IPS-18a (cell line): ENCODE data around the gene TGM3.
"Not testable (repeated sequence)": the region's sequence is repeated elsewhere in the genome, so short reads cannot be mapped to it uniquely, and the experiment has no call there.

ENCODE experiments used
- H3K27ac ChIP-seq: one replicate; pipeline ENCODE4 v1.5.1; 2013; ENCODE audit warnings: low read length
- H3K27me3 ChIP-seq: one replicate; pipeline ENCODE4 v1.6.1; 2013; ENCODE audit warnings: mild to moderate bottlenecking, low read length; ENCODE audit not compliant: control insufficient read depth, insufficient read depth
- H3K36me3 ChIP-seq: one replicate; pipeline ENCODE4 v1.6.1; 2013; ENCODE audit warnings: low read depth, low read length; ENCODE audit not compliant: control insufficient read depth
- H3K4me1 ChIP-seq: one replicate; pipeline ENCODE4 v1.6.1; 2013; ENCODE audit warnings: low read depth, low read length; ENCODE audit not compliant: control insufficient read depth
- H3K4me3 ChIP-seq: one replicate; pipeline ENCODE4 v1.5.1; 2013; ENCODE audit warnings: low read length
- H3K9ac ChIP-seq: one replicate; pipeline ENCODE4 v1.6.1; 2013; ENCODE audit warnings: mild to moderate bottlenecking, low read length, moderate library complexity
- H3K9me3 ChIP-seq: one replicate; pipeline ENCODE4 v1.6.1; 2013; ENCODE audit warnings: low read depth, low read length; ENCODE audit not compliant: control insufficient read depth

TGM3 gene

DNA sequence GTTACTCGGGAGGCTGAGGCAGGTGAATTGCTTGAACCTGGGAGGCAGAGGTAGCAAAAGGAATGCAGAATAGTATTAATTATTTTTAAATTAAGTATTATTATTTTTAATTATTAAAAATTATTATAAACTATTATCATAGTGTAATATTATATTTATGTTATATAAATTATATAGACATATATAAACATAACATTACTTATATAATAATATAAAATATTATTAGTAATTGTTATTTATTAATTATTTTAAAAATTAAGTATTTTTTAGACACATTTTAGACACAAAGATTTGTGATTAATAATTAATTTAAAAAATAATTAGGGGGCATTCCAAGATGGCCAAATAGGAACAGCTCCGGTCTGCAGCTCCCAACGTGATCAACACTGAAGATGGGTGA, 31.7 kb upstream of the TGM3 start:
- Histone ChIP-seq H3K27ac (no peak overlapping the region), H3K9ac (no peak overlapping the region), H3K4me3 (peak overlapping the region; percentile 62), H3K4me1 (no peaks in the 10 kb centered on the region), H3K9me3 (no peaks in the 10 kb centered on the region), H3K27me3 (no peaks in the 10 kb centered on the region), H3K36me3 (no peaks in the 10 kb centered on the region)

DNA sequence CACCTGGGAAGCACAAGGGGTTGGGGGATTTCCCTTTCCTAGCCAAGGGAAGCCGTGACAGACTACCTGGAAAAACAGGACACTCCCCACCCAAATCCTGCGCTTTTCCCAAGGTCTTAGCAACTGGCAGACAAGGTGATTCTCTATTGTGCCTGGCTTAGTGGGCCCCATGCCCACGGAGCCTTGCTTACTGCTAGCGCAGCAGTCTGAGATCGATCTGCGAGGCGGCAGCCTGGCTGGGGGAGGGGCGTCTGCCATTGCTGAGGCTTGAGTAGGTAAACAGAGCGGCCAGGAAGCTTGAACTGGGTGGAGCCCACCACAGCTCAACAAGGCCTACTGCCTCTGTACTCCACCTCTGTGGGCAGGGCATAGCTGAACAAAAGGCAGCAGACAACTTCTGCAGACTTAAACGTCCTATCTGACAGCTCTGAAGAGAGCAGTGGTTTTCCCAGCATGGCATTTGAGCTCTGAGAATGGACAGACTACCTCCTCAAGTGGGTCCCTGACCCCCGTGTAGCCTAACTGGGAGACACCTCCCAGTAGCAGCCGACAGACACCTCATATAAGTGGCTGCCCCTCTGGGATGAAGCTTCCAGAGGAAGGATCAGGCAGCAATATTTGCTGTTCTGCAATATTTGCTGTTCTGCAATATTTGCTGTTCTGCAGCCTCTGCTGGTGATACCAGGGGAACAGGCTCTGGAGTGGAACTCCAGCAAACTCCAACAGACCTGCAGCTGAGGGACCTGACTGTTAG, 31.0 kb upstream of the TGM3 start:
- H3K27me3 ChIP-seq, H3K27ac ChIP-seq: not testable (repeated sequence)

DNA sequence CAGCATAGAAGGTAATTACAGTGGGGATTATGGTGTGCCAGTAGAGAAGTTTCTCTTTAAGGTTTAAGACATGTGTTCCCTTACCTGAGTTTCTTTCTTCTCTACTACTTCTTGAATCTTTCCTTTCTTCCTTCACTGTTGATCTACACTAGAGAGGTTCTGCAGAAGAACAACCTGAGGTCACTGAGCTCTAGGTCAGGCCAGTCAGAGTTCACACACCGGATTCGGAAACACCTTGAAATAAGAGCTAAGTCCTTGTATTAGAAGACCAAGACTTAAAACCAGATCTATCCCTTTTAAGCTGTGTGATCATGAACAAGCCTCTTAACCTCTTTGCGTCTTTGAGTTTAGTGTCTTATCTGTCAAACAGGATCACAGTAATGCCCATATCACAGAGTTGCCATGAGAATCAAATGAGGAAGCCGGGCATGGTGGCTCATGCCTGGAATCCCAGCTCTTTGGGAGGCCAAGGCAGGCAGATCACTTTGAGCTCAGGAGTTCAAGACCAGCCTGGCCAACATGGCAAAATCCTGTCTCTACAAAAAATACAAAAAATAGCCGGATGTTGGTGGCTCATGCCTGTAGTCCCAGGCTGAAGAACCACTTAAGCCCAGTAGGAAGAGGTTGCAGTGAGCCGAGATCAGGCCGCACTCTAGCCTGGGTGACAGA, 22.0 kb upstream of the TGM3 start:
- Histone ChIP-seq H3K4me3 (no peak overlapping the region), H3K27ac (no peak overlapping the region), H3K36me3 (no peaks in the 10 kb centered on the region), H3K4me1 (peaks cover 4% of the 10 kb centered on the region), H3K9me3 (no peaks in the 10 kb centered on the region), H3K9ac (no peak overlapping the region), H3K27me3 (no peaks in the 10 kb centered on the region)

More for the DNA sequence above, 31.0 kb upstream of the TGM3 start:
- H3K9me3 ChIP-seq, H3K9ac ChIP-seq, H3K36me3 ChIP-seq, H3K4me1 ChIP-seq: not testable (repeated sequence)
- peak overlapping the region; percentile 62 for H3K4me3 ChIP-seq

DNA sequence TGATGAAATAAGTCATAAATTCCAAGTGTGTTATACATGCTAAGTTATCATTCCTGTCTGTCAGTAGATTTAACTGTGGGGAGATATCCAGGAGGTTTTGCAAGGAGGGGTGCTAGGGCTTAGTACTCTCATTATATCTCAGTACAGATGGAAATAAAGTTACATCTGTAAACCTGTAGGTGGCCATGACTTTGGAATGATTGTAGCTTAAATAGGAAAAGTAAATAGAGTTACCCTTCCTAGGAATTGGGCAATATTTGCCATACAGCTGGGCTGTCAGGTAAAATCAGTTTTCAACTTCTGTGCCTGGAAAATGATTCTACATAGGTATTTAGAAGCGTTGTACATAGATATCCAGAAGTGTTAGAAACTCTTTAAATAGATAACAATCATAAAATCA, 19.8 kb upstream of the TGM3 start:
- H3K27ac ChIP-seq = no peak overlapping the region
- no peak overlapping the region for H3K9ac ChIP-seq
- peaks cover 4% of the 10 kb centered on the region for H3K4me1 ChIP-seq
- H3K36me3 ChIP-seq = no peaks in the 10 kb centered on the region
- H3K4me3 ChIP-seq = no peak overlapping the region
- H3K9me3 ChIP-seq = no peaks in the 10 kb centered on the region
- no peaks in the 10 kb centered on the region for H3K27me3 ChIP-seq

DNA sequence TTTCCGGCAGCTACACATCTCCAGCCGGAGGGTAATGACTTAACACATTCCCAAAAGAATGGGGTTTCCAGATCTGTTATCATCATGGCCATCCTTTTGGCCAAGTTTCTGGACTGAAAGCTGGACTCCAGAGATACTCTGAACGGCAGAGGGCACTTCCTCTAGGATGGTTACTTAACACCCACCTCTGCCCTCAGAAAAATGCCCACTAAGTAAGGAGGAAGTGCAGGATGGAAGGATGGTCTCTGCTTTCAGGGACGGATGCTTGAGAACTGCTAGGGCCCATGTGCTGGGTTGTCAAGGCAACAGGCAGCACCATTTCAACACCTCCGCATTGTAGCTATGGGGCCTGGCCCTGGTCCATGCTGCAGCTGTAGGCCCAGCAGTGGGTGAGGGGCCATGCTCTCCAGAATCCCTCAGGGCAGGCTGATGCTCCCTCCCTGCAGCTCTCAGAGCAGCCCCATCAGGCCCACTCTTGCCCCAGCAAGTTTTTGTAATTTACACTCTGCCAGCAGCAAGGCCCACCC, 16.5 kb upstream of the TGM3 start:
- Histone ChIP-seq H3K27me3 (no peaks in the 10 kb centered on the region), H3K27ac (no peak overlapping the region), H3K9ac (no peak overlapping the region), H3K36me3 (no peaks in the 10 kb centered on the region), H3K4me3 (no peak overlapping the region), H3K4me1 (peaks cover 3% of the 10 kb centered on the region), H3K9me3 (no peaks in the 10 kb centered on the region)

DNA sequence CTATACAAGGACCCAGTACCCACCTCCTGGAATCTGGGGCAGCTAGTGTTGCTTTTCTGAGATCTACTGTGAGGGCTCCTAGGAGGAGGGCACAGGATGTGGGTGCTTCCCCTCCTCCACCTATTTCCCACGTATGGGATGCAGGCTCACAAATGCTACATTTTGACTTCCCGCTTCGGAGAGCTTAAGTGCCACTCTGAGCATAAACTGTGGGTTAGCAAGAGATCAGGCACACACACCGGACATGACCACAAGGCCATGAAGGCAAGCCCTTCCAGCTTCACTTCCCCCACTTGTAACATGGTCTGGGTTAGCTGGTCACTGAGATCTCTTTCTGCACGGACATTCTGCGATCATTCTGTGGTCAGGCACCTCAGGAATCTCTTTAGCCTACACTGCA, 15.7 kb upstream of the TGM3 start:
- no peaks in the 10 kb centered on the region for H3K27me3 ChIP-seq
- H3K27ac ChIP-seq = no peak overlapping the region
- H3K36me3 ChIP-seq = no peaks in the 10 kb centered on the region
- no peaks in the 10 kb centered on the region for H3K4me1 ChIP-seq
- no peak overlapping the region for H3K9ac ChIP-seq
- H3K9me3 ChIP-seq = no peaks in the 10 kb centered on the region
- no peak overlapping the region for H3K4me3 ChIP-seq

DNA sequence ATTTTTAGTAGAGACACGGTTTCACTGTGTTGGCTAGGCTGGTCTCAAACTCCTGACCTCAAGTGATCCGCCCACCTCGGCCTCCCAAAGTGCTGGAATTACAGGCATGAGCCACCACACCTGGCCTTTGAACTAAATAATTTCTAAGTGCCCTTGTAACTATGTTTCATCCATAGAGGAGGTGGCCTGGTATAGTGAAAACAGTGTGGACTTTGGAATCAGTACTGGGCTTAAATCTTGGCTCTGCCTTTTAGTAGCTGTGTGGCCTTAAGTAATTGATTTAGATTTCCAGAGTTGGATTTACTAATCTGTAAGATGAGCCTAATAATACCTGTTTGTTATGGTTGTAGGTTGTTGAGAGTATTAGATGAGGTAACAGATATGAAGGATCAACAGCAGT, 14.2 kb upstream of the TGM3 start:
- no peaks in the 10 kb centered on the region for H3K36me3 ChIP-seq
- H3K9me3 ChIP-seq = no peaks in the 10 kb centered on the region
- H3K27me3 ChIP-seq = no peaks in the 10 kb centered on the region
- no peak overlapping the region for H3K27ac ChIP-seq
- no peak overlapping the region for H3K9ac ChIP-seq
- H3K4me1 ChIP-seq = no peaks in the 10 kb centered on the region
- H3K4me3 ChIP-seq = no peak overlapping the region

DNA sequence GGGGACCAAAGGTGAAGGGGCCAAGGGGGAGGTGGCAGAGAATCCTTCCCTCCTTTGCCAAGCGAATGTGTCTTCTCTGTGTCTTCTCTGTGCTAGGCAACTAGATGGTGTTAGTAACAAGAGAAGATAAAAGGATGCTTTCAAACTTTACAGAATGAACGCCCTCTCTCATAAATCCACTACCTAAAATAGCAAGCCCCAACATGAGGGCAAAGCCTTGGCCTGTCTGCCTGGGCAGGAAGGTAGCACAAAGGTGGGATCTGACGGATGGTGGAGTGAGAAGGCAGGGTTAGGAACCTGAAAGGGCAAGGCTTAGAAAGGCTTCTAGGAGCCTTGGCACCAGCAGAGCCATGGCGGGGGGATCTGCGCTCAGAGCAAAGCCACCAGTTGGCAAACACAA, 13.6 kb upstream of the TGM3 start:
- no peak overlapping the region for H3K4me3 ChIP-seq
- no peaks in the 10 kb centered on the region for H3K27me3 ChIP-seq
- H3K9me3 ChIP-seq = no peaks in the 10 kb centered on the region
- no peak overlapping the region for H3K9ac ChIP-seq
- H3K36me3 ChIP-seq = no peaks in the 10 kb centered on the region
- no peak overlapping the region for H3K27ac ChIP-seq
- no peaks in the 10 kb centered on the region for H3K4me1 ChIP-seq

DNA sequence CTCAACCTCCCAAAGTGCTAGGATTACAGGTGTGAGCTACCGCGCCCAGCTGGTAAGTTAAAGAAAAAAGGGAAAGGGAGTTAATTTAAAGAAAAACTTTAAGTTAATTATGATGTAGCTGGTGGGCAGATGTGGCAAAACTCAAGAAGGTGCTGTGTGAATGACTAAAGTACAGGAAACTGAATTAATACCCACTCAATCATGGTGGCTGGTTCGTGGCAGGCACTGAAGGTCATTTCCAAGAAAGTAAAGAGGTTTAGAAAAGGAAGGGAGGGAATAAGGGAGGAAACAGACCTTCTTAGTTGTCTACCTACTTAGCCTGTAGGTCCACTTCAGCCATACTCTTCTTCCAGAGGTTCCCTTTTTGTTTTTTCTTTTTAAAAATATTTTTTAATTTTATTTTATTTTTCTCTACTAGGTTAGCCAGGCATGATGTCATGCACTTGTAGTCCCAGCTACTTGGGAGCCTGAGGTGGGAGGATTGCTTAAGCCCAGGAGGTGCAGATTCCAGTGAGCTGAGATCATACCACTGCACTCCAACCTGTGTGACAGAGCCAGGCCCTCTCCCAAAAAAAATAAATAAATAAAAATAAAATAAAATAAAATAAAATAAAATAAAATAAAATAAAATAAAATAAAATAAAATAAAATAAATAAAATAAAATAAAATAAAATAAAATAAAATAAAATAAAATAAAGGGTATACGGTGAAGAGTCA, 11.9 kb upstream of the TGM3 start:
- H3K4me3 ChIP-seq = no peak overlapping the region
- H3K9me3 ChIP-seq = no peaks in the 10 kb centered on the region
- no peaks in the 10 kb centered on the region for H3K36me3 ChIP-seq
- no peak overlapping the region for H3K9ac ChIP-seq
- no peak overlapping the region for H3K27ac ChIP-seq
- no peaks in the 10 kb centered on the region for H3K27me3 ChIP-seq
- H3K4me1 ChIP-seq = no peaks in the 10 kb centered on the region

DNA sequence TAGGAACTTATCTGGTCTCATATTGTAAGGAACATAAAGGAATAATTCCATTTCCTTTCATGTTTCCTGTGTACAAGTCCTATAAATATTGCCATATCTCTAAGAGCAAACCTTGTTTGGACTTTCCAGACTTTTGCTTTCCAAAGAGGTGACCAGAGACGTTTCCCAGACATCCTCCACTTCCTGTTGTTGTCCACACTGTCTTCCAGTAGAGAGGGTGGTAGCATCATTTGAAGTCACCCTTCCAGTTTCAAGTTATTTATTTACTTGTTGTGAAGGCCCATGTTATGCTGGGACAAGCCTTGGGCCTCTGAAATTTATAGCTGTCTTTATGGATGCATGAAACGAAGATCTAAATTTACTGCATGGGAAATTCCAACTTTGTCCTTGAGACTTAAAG, 10.6 kb upstream of the TGM3 start:
- H3K4me1 ChIP-seq = no peaks in the 10 kb centered on the region
- H3K27me3 ChIP-seq = no peaks in the 10 kb centered on the region
- no peaks in the 10 kb centered on the region for H3K36me3 ChIP-seq
- H3K27ac ChIP-seq = no peak overlapping the region
- no peak overlapping the region for H3K9ac ChIP-seq
- H3K9me3 ChIP-seq = no peaks in the 10 kb centered on the region
- H3K4me3 ChIP-seq = no peak overlapping the region

DNA sequence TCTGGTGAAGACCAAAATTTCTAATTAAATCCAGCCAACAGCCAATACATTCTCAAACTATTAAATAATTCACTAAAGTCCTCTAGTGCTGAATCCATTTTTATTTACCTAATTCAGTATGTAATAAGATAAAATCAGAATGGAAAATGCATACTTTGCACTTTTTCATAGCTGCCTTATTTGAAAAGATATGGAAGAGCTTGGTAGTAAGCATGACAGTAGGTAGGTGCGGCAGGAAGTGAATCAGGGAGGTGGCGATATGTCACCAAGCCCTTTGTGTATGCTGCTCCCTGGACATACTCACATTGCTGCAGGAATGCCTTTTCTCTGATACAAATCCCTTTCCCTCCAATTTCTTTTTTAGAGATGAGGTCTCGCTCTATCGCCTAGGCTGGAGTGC, 10.2 kb upstream of the TGM3 start:
- Histone ChIP-seq H3K27me3 (no peaks in the 10 kb centered on the region), H3K4me3 (no peak overlapping the region), H3K27ac (no peak overlapping the region), H3K36me3 (no peaks in the 10 kb centered on the region), H3K9me3 (no peaks in the 10 kb centered on the region), H3K4me1 (no peaks in the 10 kb centered on the region), H3K9ac (no peak overlapping the region)
